HepG2 (cell line): ENCODE data around the gene PNLIPRP2. TPM values are rescaled to one million over a fixed set of nuclear protein-coding genes. Genes with fewer than 3 reads are reported as not detected.

Source experiments
- ATAC-seq: fragments of 200-7000 bp; cut with Tn5 transposase; 3 replicates; pipeline ENCODE4 v1.9.1; 2020; ENCODE audit warnings: mild to moderate bottlenecking, moderate library complexity
- BruUV-seq: library from RNA; stranded (reverse); fragments of 400-500 nt; replicated peaks from 2 replicates; lab custom pipeline; 2021; lab: Mats Ljungman, UMichigan
- CTCF ChIA-PET: fragments of 300-600 bp; formaldehyde crosslinking; extraction: SDS; loops from one replicate; lab custom pipeline; 2021; ENCODE audit warnings: low total read pairs, inconsistent platforms, low intra/inter-chr PET ratio; lab: Yijun Ruan, JAX
- POLR2A ChIA-PET: fragments of 350-600 bp; sonication (Branson Sonifier 250); formaldehyde crosslinking; loops from one replicate; lab custom pipeline; 2020; ENCODE audit warnings: antibody characterized with exemption, inconsistent platforms; lab: Yijun Ruan, JAX
- DNase-seq: peaks from one replicate; pipeline ENCODE4 v3.0.0-alpha.2; 2015; ENCODE audit warnings: low spot score
- FAIRE-seq: peaks from 3 replicates; lab custom pipeline; 2011; peaks lifted over from hg19 to GRCh38; lab: Jason Lieb, UNC
- H2AFZ ChIP-seq: one replicate; pipeline ENCODE4 v1.6.1; 2011; ENCODE audit warnings: low read length, inconsistent platforms
- H3K27ac ChIP-seq: fragments of 300-600 bp; 3 replicates; pipeline ENCODE4 v1.8.0; 2011; ENCODE audit warnings: mixed run types, mild to moderate bottlenecking, mixed read lengths, low read length, inconsistent platforms; ENCODE audit not compliant: insufficient read depth; ENCODE audit errors: extremely low read length
- H3K27me3 ChIP-seq, 2 experiments: fragments of 200-600 bp in 1 of 2; 2 replicates in 1 of 2; 3 replicates in 1 of 2; pipeline versions ENCODE4 v1.6.0 to v1.8.0; 2011; ENCODE audit warnings: low read length in 2 of 2, mild to moderate bottlenecking in 2 of 2, moderate library complexity in 2 of 2, inconsistent platforms in 1 of 2; ENCODE audit not compliant: insufficient read depth in 2 of 2, control insufficient read depth in 1 of 2
- H3K36me3 ChIP-seq, 2 experiments: fragments of 200-600 bp in 1 of 2; replicated peaks in 1 of 2; 2 replicates in 1 of 2; 3 replicates in 1 of 2; pipeline versions ENCODE4 v1.5.1 to v1.8.0; 2011; ENCODE audit warnings: low read length in 2 of 2, inconsistent platforms in 1 of 2; ENCODE audit not compliant: insufficient read depth in 2 of 2, control insufficient read depth in 1 of 2
- H3K4me1 ChIP-seq: 2 replicates; pipeline ENCODE4 v1.5.1; 2012; ENCODE audit warnings: low read length, inconsistent platforms; ENCODE audit not compliant: insufficient read depth
- H3K4me2 ChIP-seq: 2 replicates; pipeline ENCODE4 v1.6.0; 2011; ENCODE audit warnings: low read depth, low read length, inconsistent platforms
- H3K4me3 ChIP-seq, 3 experiments: fragments of 200-600 bp in 1 of 3; sonication (generic), shearing (Covaris generic) in 1 of 3; replicated peaks in 1 of 3; 2 replicates each; pipeline ENCODE4 v1.5.1; 2011 to 2016; ENCODE audit warnings: low read length in 3 of 3, inconsistent platforms in 2 of 3, low read depth in 2 of 3, mild to moderate bottlenecking in 2 of 3, control low read depth in 1 of 3, mixed read lengths in 1 of 3; ENCODE audit not compliant: insufficient read depth in 1 of 3
- H3K79me2 ChIP-seq: one replicate; pipeline ENCODE4 v1.6.1; 2011; ENCODE audit warnings: low read length, inconsistent platforms; ENCODE audit not compliant: insufficient read depth
- H3K9ac ChIP-seq: 2 replicates; pipeline ENCODE4 v1.6.0; 2011; ENCODE audit warnings: mild to moderate bottlenecking, low read depth, low read length, inconsistent platforms; ENCODE audit not compliant: insufficient read depth
- H3K9me3 ChIP-seq: 2 replicates; pipeline ENCODE4 v1.5.1; 2012; ENCODE audit warnings: mild to moderate bottlenecking, low read length
- H4K20me1 ChIP-seq: 2 replicates; pipeline ENCODE4 v1.6.0; 2011; ENCODE audit warnings: inconsistent platforms, mild to moderate bottlenecking, low read length, moderate library complexity; ENCODE audit not compliant: insufficient read depth
- CHCHD3 ChIP-seq: sonication (generic); formaldehyde crosslinking; IDR thresholded peaks from 2 replicates; pipeline ENCODE4 v1.8.0; 2022; ENCODE audit warnings: mild to moderate bottlenecking, missing genetic modification reagents, moderate library complexity
- GFI1 ChIP-seq: sonication (generic); formaldehyde crosslinking; IDR thresholded peaks from 2 replicates; pipeline ENCODE4 v1.5.0; 2020; ENCODE audit warnings: missing genetic modification reagents, mild to moderate bottlenecking, borderline replicate concordance
- HNRNPH1 ChIP-seq: fragments of 200-400 bp; formaldehyde crosslinking; optimal IDR thresholded peaks from 2 replicates; pipeline ENCODE3; 2017; ENCODE audit warnings: mild to moderate bottlenecking, low read depth, low read length
- NR2C2 ChIP-seq: sonication (generic); formaldehyde crosslinking; IDR thresholded peaks from 2 replicates; pipeline ENCODE4 v1.4.0; 2020; ENCODE audit warnings: missing genetic modification reagents, mild to moderate bottlenecking, moderate library complexity, borderline replicate concordance
- POGZ ChIP-seq: sonication (generic); formaldehyde crosslinking; IDR thresholded peaks from 2 replicates; pipeline ENCODE4 v1.4.0; 2020; ENCODE audit warnings: mild to moderate bottlenecking, missing genetic modification reagents
- SP4 ChIP-seq: sonication (generic); formaldehyde crosslinking; IDR thresholded peaks from 2 replicates; pipeline ENCODE4 v1.8.1; 2023; ENCODE audit warnings: mild to moderate bottlenecking, missing genetic modification reagents
- YEATS2 ChIP-seq: sonication (generic); formaldehyde crosslinking; IDR thresholded peaks from 2 replicates; pipeline ENCODE4 v1.4.0; 2020; ENCODE audit warnings: missing genetic modification reagents, borderline replicate concordance
- ZIK1 ChIP-seq: sonication (generic); formaldehyde crosslinking; IDR thresholded peaks from 2 replicates; pipeline ENCODE4 v1.5.0; 2020; ENCODE audit warnings: mild to moderate bottlenecking, low read depth, missing genetic modification reagents, borderline replicate concordance
- ZNF430 ChIP-seq: sonication (generic); formaldehyde crosslinking; IDR thresholded peaks from 2 replicates; pipeline ENCODE4 v1.9.0; 2021; ENCODE audit warnings: mild to moderate bottlenecking, missing genetic modification reagents
- ZNF543 ChIP-seq: sonication (generic); formaldehyde crosslinking; IDR thresholded peaks from 2 replicates; pipeline ENCODE4 v1.4.0; 2020; ENCODE audit warnings: mild to moderate bottlenecking, missing genetic modification reagents
- ZNF577 ChIP-seq: sonication (generic); formaldehyde crosslinking; IDR thresholded peaks from 2 replicates; pipeline ENCODE4 v1.4.0; 2020; ENCODE audit warnings: mild to moderate bottlenecking, low read depth, missing genetic modification reagents, borderline replicate concordance
- ZNF713 ChIP-seq: sonication (generic); formaldehyde crosslinking; IDR thresholded peaks from 2 replicates; pipeline ENCODE4 v1.4.0; 2020; ENCODE audit warnings: mild to moderate bottlenecking, missing genetic modification reagents
- ZNF775 ChIP-seq: sonication (generic); formaldehyde crosslinking; IDR thresholded peaks from 2 replicates; pipeline ENCODE4 v1.4.0; 2020; ENCODE audit warnings: missing genetic modification reagents, mild to moderate bottlenecking, moderate library complexity, borderline replicate concordance
- ZNF780A ChIP-seq: sonication (generic); formaldehyde crosslinking; IDR thresholded peaks from 2 replicates; pipeline ENCODE4 v1.8.0; 2022; ENCODE audit warnings: mild to moderate bottlenecking, missing genetic modification reagents, moderate library complexity
- WGBS: methylation state at CpG from one replicate; pipeline ENCODE4 v1.1.6; 2017; ENCODE audit warnings: low lambda C conversion rate; 5-methylcytosine and 5-hydroxymethylcytosine counted together
- in situ Hi-C: cut with HindIII; loops from 2 replicates; pipeline ENCODE4 v1.10.0; 2017; ENCODE audit warnings: low pct_unique_long_range_greater_than_20kb; ENCODE audit not compliant: extremely low pct_ligation_motif_present
- intact Hi-C: fragments of 100-400 bp; cut with micrococcal nuclease; formaldehyde crosslinking; loops from one replicate; pipeline ENCODE4 v1.10.0; 2022; ENCODE audit not compliant: unreplicated experiment
- polyA plus RNA-seq, 8 experiments: library from polyadenylated mRNA; depleted of rRNA in 3 of 8; stranded (reverse) in 7 of 8; unstranded in 1 of 8; fragments of >200 nt; fragmentation: Illumina TruSeq in 4 of 8; extraction: Trizol in 4 of 8; gene quantifications; 2 replicates each; pipeline versions ENCODE4 v1.2.1 to v1.2.3, GENCODE V29; 2011 to 2016; ENCODE audit warnings: low read depth in 4 of 8, missing spikeins in 1 of 8, mixed read lengths in 1 of 8; ENCODE audit not compliant: insufficient read depth in 1 of 8
- total RNA-seq, 5 experiments: library from RNA; depleted of rRNA; stranded (reverse); fragments of >200 nt; fragmentation: Illumina TruSeq; extraction: Trizol; gene quantifications; 2 replicates each; pipeline ENCODE4 v1.2.3, GENCODE V29; 2016; ENCODE audit warnings: low read depth in 1 of 5
- TF ChIP-seq, protein P1 (sequence below): sonication (generic); formaldehyde crosslinking; IDR thresholded peaks from 2 replicates; pipeline ENCODE4 v1.4.0; 2020; ENCODE audit warnings: mild to moderate bottlenecking, missing genetic modification reagents

PNLIPRP2 gene
- total and polyA plus RNA-seq, 2 of the 13 experiments (the other 11 are each of a cell fraction or from before 2014, with no cell fraction given), result 0.21 to 0.97 TPM

GRCh38 chr10:116676118-116676517, 55.4 kb downstream of the PNLIPRP2 start:
- Histone ChIP-seq H3K4me1 (peaks cover 18% of the 10 kb centered on the region), H3K36me3 (peaks cover 0 to 16% of the 10 kb centered on the region in 2 experiments; a peak in 3 of 5 replicates), H3K9ac (no peak overlapping the region), H3K27me3 (no peaks in the 10 kb centered on the region), H4K20me1 (no peaks in the 10 kb centered on the region), H3K27ac (no peak overlapping the region), H3K9me3 (no peaks in the 10 kb centered on the region), H2AFZ (no peak overlapping the region), H3K4me3 (no peak overlapping the region), H3K79me2 (no peaks in the 10 kb centered on the region), H3K4me2 (no peak overlapping the region)
- BruUV-seq, result no TSS peak
- CTCF ChIA-PET, result no interaction called here
- FAIRE-seq (no peak), DNase-seq (no peak), ATAC-seq (no peak)
- in situ Hi-C loops (loop anchor here (10.0 kb wide), 1 partner anchor 499 kb away; no protein-coding TSS in a partner anchor), intact Hi-C loops (no loop called here)
- POLR2A ChIA-PET, result no interaction called here
- 89% methylated on average over 11 of the region's 11 CpGs for WGBS
- TF ChIP-seq GFI1 (CRISPR knock-in tag) (no peak), ZNF543 (CRISPR knock-in tag) (no peak), NR2C2 (CRISPR knock-in tag) (no peak), ZNF577 (no peak), ZNF713 (CRISPR knock-in tag) (no peak), ZNF780A (CRISPR knock-in tag) (no peak), HNRNPH1 (no peak), CHCHD3 (CRISPR knock-in tag) (no peak), ZNF775 (CRISPR knock-in tag) (no peak), SP4 (CRISPR knock-in tag) (no peak), YEATS2 (CRISPR knock-in tag) (no peak), POGZ (CRISPR knock-in tag) (no peak), ZNF430 (CRISPR knock-in tag) (no peak), ZIK1 (CRISPR knock-in tag) (no peak)
- TF ChIP-seq, protein P1, sequence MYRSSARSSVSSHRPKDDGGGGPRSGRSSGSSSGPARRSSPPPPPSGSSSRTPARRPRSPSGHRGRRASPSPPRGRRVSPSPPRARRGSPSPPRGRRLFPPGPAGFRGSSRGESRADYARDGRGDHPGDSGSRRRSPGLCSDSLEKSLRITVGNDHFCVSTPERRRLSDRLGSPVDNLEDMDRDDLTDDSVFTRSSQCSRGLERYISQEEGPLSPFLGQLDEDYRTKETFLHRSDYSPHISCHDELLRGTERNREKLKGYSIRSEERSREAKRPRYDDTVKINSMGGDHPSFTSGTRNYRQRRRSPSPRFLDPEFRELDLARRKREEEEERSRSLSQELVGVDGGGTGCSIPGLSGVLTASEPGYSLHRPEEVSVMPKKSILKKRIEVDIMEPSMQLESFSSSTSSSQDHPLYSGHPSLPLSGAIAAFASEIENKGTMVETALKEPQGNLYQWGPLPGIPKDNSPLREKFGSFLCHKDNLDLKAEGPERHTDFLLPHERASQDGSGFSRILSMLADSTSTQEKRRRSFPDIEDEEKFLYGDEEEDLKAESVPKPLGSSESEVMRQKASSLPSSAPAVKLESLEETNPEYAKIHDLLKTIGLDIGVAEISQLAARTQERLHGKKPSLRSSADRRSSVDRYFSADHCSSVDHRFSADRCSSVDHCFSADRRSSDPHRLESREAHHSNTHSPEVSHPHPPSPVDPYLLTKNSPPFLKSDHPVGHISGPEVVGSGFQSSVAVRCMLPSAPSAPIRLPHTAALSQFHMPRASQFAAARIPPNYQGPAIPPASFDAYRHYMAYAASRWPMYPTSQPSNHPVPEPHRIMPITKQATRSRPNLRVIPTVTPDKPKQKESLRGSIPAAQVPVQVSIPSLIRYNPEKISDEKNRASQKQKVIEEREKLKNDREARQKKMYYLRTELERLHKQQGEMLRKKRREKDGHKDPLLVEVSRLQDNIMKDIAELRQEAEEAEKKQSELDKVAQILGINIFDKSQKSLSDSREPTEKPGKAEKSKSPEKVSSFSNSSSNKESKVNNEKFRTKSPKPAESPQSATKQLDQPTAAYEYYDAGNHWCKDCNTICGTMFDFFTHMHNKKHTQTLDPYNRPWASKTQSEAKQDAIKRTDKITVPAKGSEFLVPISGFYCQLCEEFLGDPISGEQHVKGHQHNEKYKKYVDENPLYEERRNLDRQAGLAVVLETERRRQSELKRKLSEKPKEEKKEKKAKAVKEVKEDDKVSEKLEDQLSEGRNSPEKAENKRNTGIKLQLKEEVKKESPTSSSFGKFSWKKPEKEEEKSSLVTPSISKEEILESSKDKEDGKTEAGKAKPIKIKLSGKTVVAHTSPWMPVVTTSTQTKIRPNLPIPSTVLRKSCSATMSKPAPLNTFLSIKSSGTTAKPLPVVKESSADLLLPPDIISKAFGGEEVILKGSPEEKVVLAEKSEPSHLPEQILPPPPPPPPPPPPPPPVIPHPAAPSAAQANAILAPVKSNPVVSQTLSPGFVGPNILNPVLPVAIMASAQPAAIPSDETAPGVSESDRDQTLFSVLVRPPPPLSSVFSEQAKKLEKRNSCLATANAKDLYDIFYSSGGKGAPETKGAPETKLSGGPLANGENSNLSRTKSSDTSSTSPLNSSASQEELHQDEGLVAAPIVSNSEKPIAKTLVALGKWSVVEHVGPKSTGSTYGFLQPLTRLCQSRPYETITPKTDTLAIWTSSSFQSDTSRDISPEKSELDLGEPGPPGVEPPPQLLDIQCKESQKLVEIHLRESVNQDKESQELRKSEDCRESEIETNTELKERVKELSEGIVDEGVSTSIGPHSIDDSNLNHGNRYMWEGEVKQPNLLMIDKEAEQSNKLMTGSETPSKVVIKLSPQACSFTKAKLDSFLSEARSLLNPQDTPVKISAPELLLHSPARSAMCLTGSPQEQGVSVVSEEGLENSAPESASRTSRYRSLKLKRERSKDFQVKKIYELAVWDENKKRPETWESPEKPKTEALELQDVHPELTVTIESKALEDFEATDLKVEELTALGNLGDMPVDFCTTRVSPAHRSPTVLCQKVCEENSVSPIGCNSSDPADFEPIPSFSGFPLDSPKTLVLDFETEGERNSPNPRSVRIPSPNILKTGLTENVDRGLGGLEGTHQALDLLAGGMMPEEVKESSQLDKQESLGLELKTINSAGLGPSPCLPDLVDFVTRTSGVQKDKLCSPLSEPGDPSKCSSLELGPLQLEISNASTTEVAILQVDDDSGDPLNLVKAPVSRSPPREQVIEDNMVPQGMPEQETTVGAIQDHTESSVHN, result no peak
